Testis (tissue), 3 donors: Measurements from ENCODE around the gene CYP4F22. TPM values are rescaled to one million over a fixed set of nuclear protein-coding genes. Genes with fewer than 3 reads are reported as not detected.
"Not testable (repeated sequence)": the region's sequence is repeated elsewhere in the genome, so short reads cannot be mapped to it uniquely, and the experiment has no call there.

Experiments
- DNase-seq: peaks from one replicate; pipeline ENCODE4 v3.0.0-alpha.2; 2019
- H3K27ac ChIP-seq, 2 donors: fragments of 200-600 bp; sonication (generic); one replicate each; pipeline ENCODE4 v1.5.1; 2019
- H3K27me3 ChIP-seq: fragments of 200-600 bp; sonication (generic); one replicate; pipeline ENCODE4 v1.5.1; 2019
- H3K36me3 ChIP-seq: fragments of 200-600 bp; sonication (generic); one replicate; pipeline ENCODE4 v1.5.1; 2017; ENCODE audit warnings: low read depth; ENCODE audit errors: missing control alignments
- H3K4me1 ChIP-seq: fragments of 200-600 bp; sonication (generic); one replicate; pipeline ENCODE4 v1.5.1; 2019
- H3K4me3 ChIP-seq, 2 donors: fragments of 200-600 bp; sonication (generic); one replicate each; pipeline ENCODE4 v1.5.1; 2017 to 2019
- H3K9me3 ChIP-seq: fragments of 200-600 bp; sonication (generic); one replicate; pipeline ENCODE4 v1.5.1; 2017
- CTCF ChIP-seq, 3 experiments: fragments of 450-650 bp in 2 of 3; fragments of 200-600 bp in 1 of 3; sonication (generic) in 1 of 3; IDR thresholded peaks; one replicate each; pipeline ENCODE4 v1.5.1; 2016 to 2019; ENCODE audit warnings: antibody characterized with exemption in 3 of 3, mild to moderate bottlenecking in 2 of 3, moderate library complexity in 1 of 3
- POLR2A ChIP-seq: fragments of 450-650 bp; IDR thresholded peaks from one replicate; pipeline ENCODE4 v1.6.1; 2017; ENCODE audit warnings: antibody characterized with exemption, mild to moderate bottlenecking, moderate library complexity
- WGBS, 2 donors: methylation state at CpG; one replicate each; pipeline ENCODE4 v1.1.5; 2018; 5-methylcytosine and 5-hydroxymethylcytosine counted together
- intact Hi-C: fragments of 100-400 bp; cut with DNase I; formaldehyde crosslinking; loops from one replicate; pipeline ENCODE4 v1.15.1; 2023; ENCODE audit warnings: low total_unique reads
- polyA plus RNA-seq: library from polyadenylated mRNA; stranded (reverse); fragments of 350-450 nt; fragmentation: Illumina TruSeq; extraction: RNeasy Lipid Tissue Mini Kit (QIAGEN cat#74804); gene quantifications from one replicate; pipeline ENCODE4 v1.2.3, GENCODE V29; 2014; ENCODE audit warnings: low read depth, low replicate concordance; ENCODE audit not compliant: insufficient read depth
- total RNA-seq, 2 donors: library from RNA; depleted of rRNA; stranded (reverse); fragments of >200 nt; gene quantifications; one replicate each; pipeline ENCODE4 v1.2.3, GENCODE V29; 2016

Gene CYP4F22
- total and polyA plus RNA-seq, 3 donors from 2014 or later: 2.1 to 5.8 (median 2.5) TPM

- Histone ChIP-seq H3K4me3 (no peak overlapping the region), H3K27me3 (no peaks in the 10 kb centered on the region), H3K4me1 (no peaks in the 10 kb centered on the region), H3K9me3 (no peaks in the 10 kb centered on the region), H3K27ac (no peak overlapping the region), H3K36me3 (no peaks in the 10 kb centered on the region)
- intact Hi-C loops: no loop called here
- DNase-seq: no peak
- TF ChIP-seq CTCF (IDR thresholded peaks at IDR 0.05) (no peak), POLR2A (no peak)
- 56 to 79% methylated on average over 3 of the region's 3 CpGs for WGBS, 2 donors
These were observed 19.4 kb downstream of the CYP4F22 start for GRCh38 chr19:15527705-15528104.

GRCh38 chr19:15529774-15530372 is 21.5 kb downstream of the CYP4F22 start:
- no peaks in the 10 kb centered on the region for H3K9me3 ChIP-seq
- no peak overlapping the region for H3K4me3 ChIP-seq
- no peaks in the 10 kb centered on the region for H3K36me3 ChIP-seq
- DNase-seq: no peak
- WGBS, 2 donors: 68 to 77% methylated on average over 8 of the region's 8 CpGs
- H3K27ac ChIP-seq: no peak overlapping the region
- TF ChIP-seq POLR2A (no peak), CTCF (IDR thresholded peaks at IDR 0.05) (no peak)
- intact Hi-C loops: no loop called here
- no peaks in the 10 kb centered on the region for H3K27me3 ChIP-seq
- H3K4me1 ChIP-seq: no peaks in the 10 kb centered on the region

- 73 to 74% methylated on average over 2 of the region's 2 CpGs for WGBS, 2 donors
- H3K27me3 ChIP-seq: no peaks in the 10 kb centered on the region
- no peak for DNase-seq
- no peak for TF ChIP-seq POLR2A
- TF ChIP-seq CTCF (IDR thresholded peaks at IDR 0.05): no peak
- H3K36me3 ChIP-seq: no peaks in the 10 kb centered on the region
- no peak overlapping the region for H3K27ac ChIP-seq
- no peaks in the 10 kb centered on the region for H3K4me1 ChIP-seq
- no peaks in the 10 kb centered on the region for H3K9me3 ChIP-seq
- intact Hi-C loops: no loop called here
- no peak overlapping the region for H3K4me3 ChIP-seq
These were observed 24.6 kb downstream of the CYP4F22 start for GRCh38 chr19:15532779-15533521.

- H3K4me1 ChIP-seq, DNase-seq, H3K27ac ChIP-seq, H3K9me3 ChIP-seq, H3K36me3 ChIP-seq, intact Hi-C loops, H3K4me3 ChIP-seq, H3K27me3 ChIP-seq: not testable (repeated sequence)
- 67 to 76% methylated on average over 4 of the region's 4 CpGs for WGBS, 2 donors
These were observed 25.2 kb downstream of the CYP4F22 start for GRCh38 chr19:15533522-15533830.

- H3K9me3 ChIP-seq: no peaks in the 10 kb centered on the region
- intact Hi-C loops: no loop called here
- no peak overlapping the region for H3K27ac ChIP-seq
- H3K27me3 ChIP-seq: no peaks in the 10 kb centered on the region
- no peak overlapping the region for H3K4me3 ChIP-seq
- 65 to 68% methylated on average over 6 of the region's 6 CpGs for WGBS, 2 donors
- H3K36me3 ChIP-seq: no peaks in the 10 kb centered on the region
- DNase-seq: no peak
- no peaks in the 10 kb centered on the region for H3K4me1 ChIP-seq
- no peak for TF ChIP-seq POLR2A
- TF ChIP-seq CTCF (IDR thresholded peaks at IDR 0.05): no peak
These were observed 26.9 kb downstream of the CYP4F22 start for GRCh38 chr19:15534957-15535864.
